Measurements from ENCODE around the gene YOD1. TPM values are rescaled to one million over a fixed set of nuclear protein-coding genes. Genes with fewer than 3 reads are reported as not detected.

YOD1 gene
- total and polyA plus RNA-seq, 10 of the 15 experiments (the other 5 are each of a cell fraction or from before 2014, with no cell fraction given): 2.1 to 7.9 (median 5.0) TPM

- TF ChIP-seq ZBTB11 (CRISPR knock-in tag; IDR thresholded peaks at IDR 0.05): no peak
Measured at GRCh38 chr1:207030522-207031009, 20.4 kb downstream of the YOD1 start (continued).

GRCh38 chr1:207029701-207030521, 21.1 kb downstream of the YOD1 start:
- Histone ChIP-seq H2AFZ (ENCODE audit: control insufficient read depth, low read depth, low read length) (no peak overlapping the region), H3K4me3 (no peak overlapping the region), H3K27ac (ENCODE audit: control insufficient read depth, insufficient read depth) (no peak overlapping the region), H3K4me2 (ENCODE audit: control insufficient read depth, insufficient read depth) (no peak overlapping the region), H3K36me3 (ENCODE audit: control insufficient read depth in 2 of 2, insufficient read depth in 2 of 2, low read length in 1 of 2) (no peaks in the 10 kb centered on the region), H3K79me2 (ENCODE audit: control insufficient read depth, insufficient read depth, low read length) (no peaks in the 10 kb centered on the region), H3K27me3 (replicated peaks in 1 of 2; ENCODE audit: control insufficient read depth in 2 of 2, insufficient read depth in 2 of 2, low read length in 1 of 2) (peaks cover 3 to 10% of the 10 kb centered on the region in 2 experiments; a peak in 3 of 4 replicates), H3K4me1 (ENCODE audit: control insufficient read depth, insufficient read depth, low read length) (no peaks in the 10 kb centered on the region), H3K9me3 (replicated peaks; ENCODE audit: control insufficient read depth, insufficient read depth, low read length) (no peaks in the 10 kb centered on the region), H4K20me1 (ENCODE audit: control insufficient read depth, insufficient read depth) (no peaks in the 10 kb centered on the region), H3K9ac (ENCODE audit: control insufficient read depth, insufficient read depth, low read length) (no peak overlapping the region)
- ChIA-PET CTCF (interaction anchor here (0.9 to 5.3 kb wide), 6 partner anchors 10 to 48 kb away, joined by 3 to 19 read pairs (median 4); no protein-coding TSS in a partner anchor), POLR2A (no interaction called here), SMC1A (ENCODE audit: uncharacterized antibody, unreplicated experiment) (interaction anchor here (0.6 to 0.7 kb wide), 2 partner anchors 35 to 45 kb away, joined by 3 read pairs; no protein-coding TSS in a partner anchor), RAD21 (ENCODE audit: unreplicated experiment) (interaction anchor here (1.6 kb wide), 1 partner anchor 20 kb away, joined by 3 read pairs; no protein-coding TSS in a partner anchor)
- 11% methylated on average over 5 of the region's 5 CpGs for WGBS (ENCODE audit: insufficient coverage, insufficient replicate concordance, low lambda C conversion rate, missing lambda C conversion rate)
- ATAC-seq (no peak), DNase-seq (ENCODE audit: low read depth, low spot score) (no peak), FAIRE-seq (no peak)
- BruUV-seq (replicated peaks): no TSS peak
- intact Hi-C loops (cut with micrococcal nuclease; ENCODE audit: unreplicated experiment) (no loop called here), in situ Hi-C loops (cut with MboI) (no loop called here)
- TF ChIP-seq GATAD2B (conservative IDR thresholded peaks at IDR 0.05; ENCODE audit: low read depth) (no peak), CHD4 (IDR thresholded peaks at IDR 0.05) (no peak), MLLT1 (IDR thresholded peaks at IDR 0.05) (no peak), ATF2 (IDR thresholded peaks at IDR 0.05; ENCODE audit: low read length) (no peak), BCL11A (IDR thresholded peaks at IDR 0.05; ENCODE audit: low read depth, low read length) (no peak), HDAC2 (IDR thresholded peaks at IDR 0.05) (no peak), E2F8 (IDR thresholded peaks at IDR 0.05; ENCODE audit: low read depth, partially characterized antibody) (no peak), PAX5 (IDR thresholded peaks at IDR 0.05; ENCODE audit: borderline replicate concordance, low read depth, low read length) (no peak), FOS (IDR thresholded peaks at IDR 0.05; ENCODE audit: borderline replicate concordance, extremely low read depth, insufficient read length) (no peak), SUPT20H (IDR thresholded peaks at IDR 0.05; ENCODE audit: borderline replicate concordance, control insufficient read depth, low read depth, low read length) (no peak)
